HCT116 (cell line): ENCODE data around the gene CAPN13. TPM values are rescaled to one million over a fixed set of nuclear protein-coding genes. Genes with fewer than 3 reads are reported as not detected.

ENCODE experiments used
- ATAC-seq: fragments of 200-7000 bp; cut with Tn5 transposase; 2 replicates; pipeline ENCODE4 v1.9.1; 2020; ENCODE audit warnings: mild to moderate bottlenecking, moderate library complexity
- BruUV-seq: library from RNA; stranded (reverse); fragments of 400-500 nt; replicated peaks from 2 replicates; lab custom pipeline; 2021; lab: Mats Ljungman, UMichigan
- CTCF ChIA-PET: fragments of 300-600 bp; sonication (Branson Sonifier 250); formaldehyde crosslinking; loops from one replicate; lab custom pipeline; 2021; ENCODE audit warnings: antibody characterized with exemption; lab: Charles Lee
- POLR2A ChIA-PET: fragments of 300-600, 350-600 bp; sonication (Branson Sonifier 250); formaldehyde crosslinking; loops from one replicate; lab custom pipeline; 2021; ENCODE audit warnings: antibody characterized with exemption; lab: Charles Lee
- RAD21 ChIA-PET, 2 experiments: fragments of 300-600 bp; sonication (Branson Sonifier 250); formaldehyde crosslinking; loops; one replicate each; lab custom pipeline; 2023; ENCODE audit warnings: low total read pairs in 2 of 2; ENCODE audit not compliant: uncharacterized antibody in 2 of 2, unreplicated experiment in 2 of 2, low non-redundant PET in 1 of 2; lab: Charles Lee
- DNase-seq: peaks from one replicate; pipeline ENCODE4 v3.0.0-alpha.2; 2010; ENCODE audit warnings: low read depth, low spot score
- H2AFZ ChIP-seq: fragments of 200-600 bp; shearing (Covaris generic), sonication (generic); 2 replicates; pipeline ENCODE4 v1.6.1; 2017; ENCODE audit warnings: low read depth, mixed run types, mixed read lengths, antibody characterized with exemption, low read length; ENCODE audit not compliant: poor library complexity, severe bottlenecking
- H3K27ac ChIP-seq: 2 replicates; pipeline ENCODE4 v1.5.1; 2012; ENCODE audit warnings: low read depth, low read length
- H3K27me3 ChIP-seq: fragments of 200-600 bp; sonication (generic); 2 replicates; pipeline ENCODE4 v1.6.1; 2016; ENCODE audit warnings: mixed run types, low read length, mixed read lengths; ENCODE audit not compliant: insufficient read depth
- H3K36me3 ChIP-seq, 2 experiments: fragments of 200-500 bp in 1 of 2; fragments of 200-600 bp in 1 of 2; sonication (Bioruptor generic) in 1 of 2; sonication (generic) in 1 of 2; 2 replicates each; pipeline versions ENCODE4 v1.5.1 to v1.6.1; 2014 to 2016; ENCODE audit warnings: low read length in 2 of 2, inconsistent platforms in 1 of 2, mixed read lengths in 1 of 2, mixed run types in 1 of 2; ENCODE audit not compliant: insufficient read depth in 2 of 2, control insufficient read depth in 1 of 2
- H3K4me1 ChIP-seq, 2 experiments: fragments of 200-600 bp in 1 of 2; sonication (generic) in 1 of 2; 2 replicates each; pipeline versions ENCODE4 v1.5.1 to v1.6.1; 2012 to 2017; ENCODE audit warnings: low read length in 2 of 2, inconsistent platforms in 1 of 2, mild to moderate bottlenecking in 1 of 2, mixed read lengths in 1 of 2, mixed run types in 1 of 2, moderate library complexity in 1 of 2; ENCODE audit not compliant: insufficient read depth in 2 of 2, control insufficient read depth in 1 of 2
- H3K4me2 ChIP-seq: fragments of 200-600 bp; sonication (generic); 2 replicates; pipeline ENCODE4 v1.6.1; 2017; ENCODE audit warnings: mixed run types, low read length, mixed read lengths
- H3K4me3 ChIP-seq, 2 experiments: fragments of 200-600 bp in 1 of 2; sonication (generic) in 1 of 2; replicated peaks in 1 of 2; 2 replicates each; pipeline ENCODE4 v1.5.1; 2011 to 2016; ENCODE audit warnings: low read length in 2 of 2, control low read depth in 1 of 2, low read depth in 1 of 2, mild to moderate bottlenecking in 1 of 2, mixed read lengths in 1 of 2, mixed run types in 1 of 2
- H3K79me2 ChIP-seq: fragments of 200-600 bp; sonication (generic); 2 replicates; pipeline ENCODE4 v1.6.1; 2017; ENCODE audit warnings: mild to moderate bottlenecking, mixed run types, low read length, moderate library complexity, mixed read lengths; ENCODE audit not compliant: insufficient read depth
- H3K9ac ChIP-seq: fragments of 200-600 bp; sonication (generic); 2 replicates; pipeline ENCODE4 v1.6.1; 2016; ENCODE audit warnings: low read length, mixed read lengths
- H3K9me2 ChIP-seq: fragments of 200-600 bp; sonication (generic), shearing (Covaris generic); 2 replicates; pipeline ENCODE4 v1.6.1; 2017; ENCODE audit warnings: mixed run types, mild to moderate bottlenecking, moderate library complexity; ENCODE audit not compliant: insufficient read depth
- H3K9me3 ChIP-seq, 2 experiments: fragments of 200-500 bp in 1 of 2; fragments of 200-600 bp in 1 of 2; sonication (Bioruptor generic) in 1 of 2; sonication (generic) in 1 of 2; 2 replicates each; pipeline ENCODE4 v1.6.1; 2014 to 2017; ENCODE audit warnings: low read length in 2 of 2, mixed read lengths in 2 of 2, inconsistent platforms in 1 of 2, low read depth in 1 of 2, mild to moderate bottlenecking in 1 of 2, mixed run types in 1 of 2, moderate library complexity in 1 of 2; ENCODE audit not compliant: control insufficient read depth in 1 of 2, insufficient read depth in 1 of 2
- H4K20me1 ChIP-seq: fragments of 200-600 bp; sonication (generic), shearing (Covaris generic); 2 replicates; pipeline ENCODE4 v1.6.1; 2017; ENCODE audit warnings: mixed run types, mild to moderate bottlenecking, moderate library complexity; ENCODE audit not compliant: insufficient read depth
- CEBPB ChIP-seq: IDR thresholded peaks from 2 replicates; pipeline ENCODE4 v1.6.1; 2012; ENCODE audit warnings: low read depth
- EGR1 ChIP-seq: IDR thresholded peaks from 2 replicates; pipeline ENCODE4 v1.6.1; 2012; ENCODE audit warnings: low read depth
- ELF1 ChIP-seq: IDR thresholded peaks from 2 replicates; pipeline ENCODE4 v1.6.1; 2012; ENCODE audit warnings: low read depth, borderline replicate concordance
- EZH2 ChIP-seq: fragments of 200-600 bp; sonication (generic); IDR thresholded peaks from 2 replicates; pipeline ENCODE4 v1.6.1; 2017; ENCODE audit warnings: antibody characterized with exemption, mixed run types
- EZH2phosphoT487 ChIP-seq: fragments of 200-600 bp; IDR thresholded peaks from 2 replicates; pipeline ENCODE4 v1.6.1; 2018; ENCODE audit warnings: antibody characterized with exemption, borderline replicate concordance
- POLR2A ChIP-seq: IDR thresholded peaks from 2 replicates; pipeline ENCODE4 v1.7.0; 2011; ENCODE audit warnings: borderline replicate concordance; ENCODE audit not compliant: insufficient read depth, insufficient read length; ENCODE audit errors: extremely low read depth
- POLR2AphosphoS5 ChIP-seq: IDR thresholded peaks from 2 replicates; pipeline ENCODE4 v1.6.1; 2011; ENCODE audit warnings: mild to moderate bottlenecking, low read depth, low read length, moderate library complexity
- RAD21 ChIP-seq: IDR thresholded peaks from 2 replicates; pipeline ENCODE4 v1.6.1; 2012; ENCODE audit warnings: low read depth, mild to moderate bottlenecking
- SRF ChIP-seq: IDR thresholded peaks from 2 replicates; pipeline ENCODE4 v1.6.1; 2012; ENCODE audit warnings: low read depth
- TCF7L2 ChIP-seq: IDR thresholded peaks from 2 replicates; pipeline ENCODE4 v1.7.0; 2011; ENCODE audit warnings: borderline replicate concordance, inconsistent platforms; ENCODE audit not compliant: insufficient read depth, insufficient read length; ENCODE audit errors: extremely low read depth
- YY1 ChIP-seq: IDR thresholded peaks from 2 replicates; pipeline ENCODE4 v1.6.1; 2011; ENCODE audit warnings: low read length, low read depth, moderate library complexity, mild to moderate bottlenecking; ENCODE audit not compliant: insufficient replicate concordance; ENCODE audit errors: extremely low read depth
- intact Hi-C: fragments of 100-400 bp; cut with micrococcal nuclease; formaldehyde crosslinking; loops from 2 replicates; pipeline ENCODE4 v1.10.0; 2022
- total RNA-seq: library from RNA; stranded (reverse); gene quantifications from one replicate; pipeline ENCODE4 v1.2.1, GENCODE V29; 2021; ENCODE audit not compliant: unreplicated experiment
- TF ChIP-seq, protein P1 (sequence below): IDR thresholded peaks from 2 replicates; pipeline ENCODE4 v1.6.1; 2012
- TF ChIP-seq, protein P2 (sequence below): IDR thresholded peaks from 2 replicates; pipeline ENCODE4 v1.6.1; 2012
- TF ChIP-seq, protein P3 (sequence below), 3 experiments: fragments of 200-600 bp in 1 of 3; sonication (generic) in 1 of 3; IDR thresholded peaks in 2 of 3; conservative IDR thresholded peaks in 1 of 3; 2 replicates each; pipeline ENCODE4 v1.5.1; 2012 to 2017; ENCODE audit warnings: low read depth in 2 of 3, low read length in 2 of 3, antibody characterized with exemption in 1 of 3, borderline replicate concordance in 1 of 3, control low read depth in 1 of 3, mild to moderate bottlenecking in 1 of 3, mixed read lengths in 1 of 3, mixed run types in 1 of 3, moderate library complexity in 1 of 3; ENCODE audit not compliant: insufficient read depth in 1 of 3
- TF ChIP-seq, protein P4 (sequence below): IDR thresholded peaks from 2 replicates; pipeline ENCODE4 v1.6.1; 2012; ENCODE audit warnings: low read depth

CAPN13 gene
- total RNA-seq, 1 experiment from 2014 or later, result 0.25 TPM

DNA sequence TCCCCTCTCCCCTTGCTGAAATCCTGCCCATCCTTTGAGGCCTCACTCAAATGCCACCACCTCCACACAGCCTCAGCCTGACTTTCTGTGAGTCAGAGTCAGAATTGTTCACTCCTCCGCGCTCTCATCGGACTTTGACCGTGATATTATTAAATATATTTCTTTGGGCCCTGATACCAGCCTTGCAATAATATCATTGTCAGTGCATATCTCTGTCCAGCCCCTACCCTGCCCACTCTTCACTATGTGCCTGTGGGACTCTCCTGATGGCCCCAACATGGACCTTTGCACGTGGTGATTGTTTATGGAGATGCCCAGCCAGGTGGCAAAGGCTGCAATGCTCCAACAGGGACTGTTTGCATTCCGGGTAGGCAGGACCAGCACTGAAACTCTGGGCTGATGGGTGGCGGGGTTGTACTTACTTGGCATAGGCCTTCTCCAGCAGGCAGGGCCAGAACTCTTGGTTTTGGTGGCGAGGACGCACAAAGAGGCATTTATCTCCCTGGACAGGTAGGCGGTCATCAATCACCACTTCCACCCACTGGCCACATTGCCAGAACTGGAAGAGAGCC, 37.3 kb downstream of the CAPN13 start:
- Histone ChIP-seq H3K27me3 (peaks cover 53% of the 10 kb centered on the region), H3K9ac (no peak overlapping the region), H3K4me3 (no peak overlapping the region), H3K36me3 (no peaks in the 10 kb centered on the region), H3K9me3 (no peaks in the 10 kb centered on the region), H4K20me1 (no peaks in the 10 kb centered on the region), H3K4me1 (no peaks in the 10 kb centered on the region), H3K9me2 (no peaks in the 10 kb centered on the region), H3K27ac (no peak overlapping the region), H3K4me2 (no peak overlapping the region), H3K79me2 (no peaks in the 10 kb centered on the region), H2AFZ (no peak overlapping the region)
- ChIA-PET RAD21 (no interaction called here), POLR2A (no interaction called here), CTCF (no interaction called here)
- TF ChIP-seq TCF7L2, result no peak
- TF ChIP-seq SRF, result no peak
- TF ChIP-seq, protein P1, sequence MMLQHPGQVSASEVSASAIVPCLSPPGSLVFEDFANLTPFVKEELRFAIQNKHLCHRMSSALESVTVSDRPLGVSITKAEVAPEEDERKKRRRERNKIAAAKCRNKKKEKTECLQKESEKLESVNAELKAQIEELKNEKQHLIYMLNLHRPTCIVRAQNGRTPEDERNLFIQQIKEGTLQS, result no peak
- TF ChIP-seq RAD21, result no peak
- TF ChIP-seq, protein P2, sequence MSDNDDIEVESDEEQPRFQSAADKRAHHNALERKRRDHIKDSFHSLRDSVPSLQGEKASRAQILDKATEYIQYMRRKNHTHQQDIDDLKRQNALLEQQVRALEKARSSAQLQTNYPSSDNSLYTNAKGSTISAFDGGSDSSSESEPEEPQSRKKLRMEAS, result no peak
- no peak for TF ChIP-seq YY1
- TF ChIP-seq POLR2A, result no peak
- ATAC-seq (no peak), DNase-seq (no peak)
- no TSS peak for BruUV-seq
- intact Hi-C loops, result no loop called here

DNA sequence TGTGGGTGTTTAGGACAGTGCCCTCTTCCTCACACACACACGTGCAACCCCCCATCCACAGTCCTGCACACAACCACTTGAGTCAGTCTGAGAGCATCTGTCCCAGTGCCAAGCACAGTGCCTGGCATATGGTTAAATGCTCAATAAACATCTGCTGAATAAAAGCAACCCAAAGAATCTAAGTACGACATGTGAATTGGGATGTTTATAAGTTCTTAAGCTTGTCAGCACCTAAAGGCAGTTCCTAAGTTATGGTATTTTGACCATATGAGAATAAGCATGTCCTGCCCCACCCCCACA, 37.8 kb downstream of the CAPN13 start:
- ChIA-PET CTCF (no interaction called here), POLR2A (no interaction called here), RAD21 (no interaction called here)
- Histone ChIP-seq H3K9me2 (no peaks in the 10 kb centered on the region), H3K4me2 (no peak overlapping the region), H2AFZ (no peak overlapping the region), H3K27ac (no peak overlapping the region), H3K27me3 (peaks cover 53% of the 10 kb centered on the region), H3K9ac (no peak overlapping the region), H3K79me2 (no peaks in the 10 kb centered on the region), H3K4me3 (no peak overlapping the region), H3K4me1 (no peaks in the 10 kb centered on the region), H4K20me1 (no peaks in the 10 kb centered on the region), H3K9me3 (no peaks in the 10 kb centered on the region), H3K36me3 (no peaks in the 10 kb centered on the region)
- BruUV-seq, result no TSS peak
- intact Hi-C loops, result no loop called here
- ATAC-seq, result no peak
- no peak for DNase-seq
- TF ChIP-seq, protein P3, sequence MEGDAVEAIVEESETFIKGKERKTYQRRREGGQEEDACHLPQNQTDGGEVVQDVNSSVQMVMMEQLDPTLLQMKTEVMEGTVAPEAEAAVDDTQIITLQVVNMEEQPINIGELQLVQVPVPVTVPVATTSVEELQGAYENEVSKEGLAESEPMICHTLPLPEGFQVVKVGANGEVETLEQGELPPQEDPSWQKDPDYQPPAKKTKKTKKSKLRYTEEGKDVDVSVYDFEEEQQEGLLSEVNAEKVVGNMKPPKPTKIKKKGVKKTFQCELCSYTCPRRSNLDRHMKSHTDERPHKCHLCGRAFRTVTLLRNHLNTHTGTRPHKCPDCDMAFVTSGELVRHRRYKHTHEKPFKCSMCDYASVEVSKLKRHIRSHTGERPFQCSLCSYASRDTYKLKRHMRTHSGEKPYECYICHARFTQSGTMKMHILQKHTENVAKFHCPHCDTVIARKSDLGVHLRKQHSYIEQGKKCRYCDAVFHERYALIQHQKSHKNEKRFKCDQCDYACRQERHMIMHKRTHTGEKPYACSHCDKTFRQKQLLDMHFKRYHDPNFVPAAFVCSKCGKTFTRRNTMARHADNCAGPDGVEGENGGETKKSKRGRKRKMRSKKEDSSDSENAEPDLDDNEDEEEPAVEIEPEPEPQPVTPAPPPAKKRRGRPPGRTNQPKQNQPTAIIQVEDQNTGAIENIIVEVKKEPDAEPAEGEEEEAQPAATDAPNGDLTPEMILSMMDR (IDR thresholded peaks at IDR 0.05 in 2 of 3, conservative IDR thresholded peaks at IDR 0.05 in 1 of 3; ENCODE audit: borderline replicate concordance in 1 of 3, insufficient read depth in 1 of 3, low read depth in 2 of 3, low read length in 2 of 3), result no peak
- no peak for TF ChIP-seq EZH2phosphoT487
- no peak for TF ChIP-seq RAD21
- no peak for TF ChIP-seq ELF1
- TF ChIP-seq POLR2AphosphoS5, result no peak
- no peak for TF ChIP-seq YY1
- TF ChIP-seq, protein P4, sequence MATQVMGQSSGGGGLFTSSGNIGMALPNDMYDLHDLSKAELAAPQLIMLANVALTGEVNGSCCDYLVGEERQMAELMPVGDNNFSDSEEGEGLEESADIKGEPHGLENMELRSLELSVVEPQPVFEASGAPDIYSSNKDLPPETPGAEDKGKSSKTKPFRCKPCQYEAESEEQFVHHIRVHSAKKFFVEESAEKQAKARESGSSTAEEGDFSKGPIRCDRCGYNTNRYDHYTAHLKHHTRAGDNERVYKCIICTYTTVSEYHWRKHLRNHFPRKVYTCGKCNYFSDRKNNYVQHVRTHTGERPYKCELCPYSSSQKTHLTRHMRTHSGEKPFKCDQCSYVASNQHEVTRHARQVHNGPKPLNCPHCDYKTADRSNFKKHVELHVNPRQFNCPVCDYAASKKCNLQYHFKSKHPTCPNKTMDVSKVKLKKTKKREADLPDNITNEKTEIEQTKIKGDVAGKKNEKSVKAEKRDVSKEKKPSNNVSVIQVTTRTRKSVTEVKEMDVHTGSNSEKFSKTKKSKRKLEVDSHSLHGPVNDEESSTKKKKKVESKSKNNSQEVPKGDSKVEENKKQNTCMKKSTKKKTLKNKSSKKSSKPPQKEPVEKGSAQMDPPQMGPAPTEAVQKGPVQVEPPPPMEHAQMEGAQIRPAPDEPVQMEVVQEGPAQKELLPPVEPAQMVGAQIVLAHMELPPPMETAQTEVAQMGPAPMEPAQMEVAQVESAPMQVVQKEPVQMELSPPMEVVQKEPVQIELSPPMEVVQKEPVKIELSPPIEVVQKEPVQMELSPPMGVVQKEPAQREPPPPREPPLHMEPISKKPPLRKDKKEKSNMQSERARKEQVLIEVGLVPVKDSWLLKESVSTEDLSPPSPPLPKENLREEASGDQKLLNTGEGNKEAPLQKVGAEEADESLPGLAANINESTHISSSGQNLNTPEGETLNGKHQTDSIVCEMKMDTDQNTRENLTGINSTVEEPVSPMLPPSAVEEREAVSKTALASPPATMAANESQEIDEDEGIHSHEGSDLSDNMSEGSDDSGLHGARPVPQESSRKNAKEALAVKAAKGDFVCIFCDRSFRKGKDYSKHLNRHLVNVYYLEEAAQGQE, result no peak
- TF ChIP-seq EZH2, result no peak
- TF ChIP-seq EGR1, result no peak
- no peak for TF ChIP-seq CEBPB
- TF ChIP-seq, protein P1, result no peak
